GM21423 (cell line): ENCODE measurements around the gene NUDT7.

Source experiments
- ATAC-seq: cut with Tn5 transposase; IDR thresholded peaks from one replicate; pipeline ENCODE4 v1.9.1; 2021; ENCODE audit warnings: mild to moderate bottlenecking, moderate library complexity; ENCODE audit not compliant: unreplicated experiment

Gene NUDT7

GRCh38 chr16:77723108-77723514 lies 797 bp downstream of the NUDT7 start:
- ATAC-seq = peak; percentile 6

GRCh38 chr16:77724174-77724573 lies 1.9 kb downstream of the NUDT7 start:
- no peak for ATAC-seq

DNA sequence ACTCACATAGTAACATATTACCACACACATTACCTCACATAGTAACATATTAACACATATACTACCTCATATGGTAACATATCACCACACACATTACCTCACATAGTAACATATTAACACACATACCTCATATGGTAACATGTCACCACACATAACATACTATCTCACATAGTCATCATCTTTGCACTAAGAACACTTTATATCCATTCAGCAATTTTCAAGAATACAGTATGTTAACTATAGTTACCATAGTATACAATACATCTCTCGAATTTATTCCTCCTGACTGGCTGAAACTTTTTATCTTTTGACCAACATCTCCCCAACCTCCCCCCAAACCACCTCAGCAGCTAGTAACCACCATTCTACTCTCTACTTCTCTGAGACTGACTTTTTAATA lies 7.6 kb downstream of the NUDT7 start:
- ATAC-seq = no peak

GRCh38 chr16:77732241-77732946 lies 10.1 kb downstream of the NUDT7 start:
- no peak for ATAC-seq

DNA sequence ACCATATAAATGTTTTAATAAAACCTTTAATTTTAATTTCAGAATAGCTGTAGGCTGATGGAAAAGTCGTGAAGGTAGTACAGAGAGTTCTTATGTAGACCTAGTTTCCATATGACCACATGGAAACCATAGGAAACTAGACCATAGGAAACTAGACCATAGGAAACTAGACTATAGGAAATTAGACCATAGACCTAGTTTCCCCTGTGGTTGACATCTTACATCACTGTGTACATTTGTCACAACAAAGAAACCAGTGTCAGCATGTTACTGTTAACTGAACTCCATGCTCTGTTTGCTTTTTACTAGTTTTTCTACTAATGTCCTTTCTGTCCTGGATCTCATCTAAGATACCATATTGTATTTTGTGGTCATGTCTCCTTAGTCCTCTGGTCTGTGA lies 14.6 kb downstream of the NUDT7 start:
- no peak for ATAC-seq

GRCh38 chr16:77738706-77739558 lies 16.6 kb downstream of the NUDT7 start:
- no peak for ATAC-seq

DNA sequence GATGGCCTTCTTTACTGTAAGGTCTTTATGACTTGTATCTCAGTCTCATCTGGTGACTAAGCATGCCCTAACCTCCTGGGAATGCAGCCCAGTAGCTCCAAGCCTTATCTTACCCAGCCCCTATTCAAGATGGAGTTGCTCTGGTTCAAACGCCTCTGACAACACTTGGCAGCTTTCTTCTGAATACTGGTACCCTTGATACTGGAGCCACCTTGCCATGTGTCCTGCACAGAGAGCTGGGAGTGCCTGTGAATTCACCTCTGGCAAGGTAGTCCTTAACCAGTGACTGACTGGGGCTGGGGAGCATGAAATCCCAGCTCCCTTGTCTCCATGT lies 17.2 kb downstream of the NUDT7 start:
- ATAC-seq = no peak

- no peak for ATAC-seq
Observed at GRCh38 chr16:77744141-77744540, 21.8 kb downstream of the NUDT7 start.

DNA sequence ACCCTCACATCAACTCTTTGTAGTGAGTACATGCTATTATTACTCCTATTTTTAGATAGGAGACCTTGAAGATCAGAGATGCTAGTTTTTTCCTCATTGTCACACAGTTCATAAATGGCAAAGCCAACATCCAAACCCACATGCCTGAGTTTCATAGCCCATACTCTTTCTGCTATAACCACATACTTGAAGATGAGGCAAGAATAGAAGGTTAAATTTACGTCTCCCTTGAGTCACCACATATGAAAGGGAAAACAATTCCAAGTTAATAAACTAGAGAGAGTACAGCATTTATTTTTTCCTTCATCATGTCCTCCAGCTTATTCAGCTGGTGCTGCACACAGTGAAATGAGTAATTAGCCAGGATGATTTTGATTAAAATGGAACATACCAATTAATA lies 23.7 kb downstream of the NUDT7 start:
- ATAC-seq = no peak

DNA sequence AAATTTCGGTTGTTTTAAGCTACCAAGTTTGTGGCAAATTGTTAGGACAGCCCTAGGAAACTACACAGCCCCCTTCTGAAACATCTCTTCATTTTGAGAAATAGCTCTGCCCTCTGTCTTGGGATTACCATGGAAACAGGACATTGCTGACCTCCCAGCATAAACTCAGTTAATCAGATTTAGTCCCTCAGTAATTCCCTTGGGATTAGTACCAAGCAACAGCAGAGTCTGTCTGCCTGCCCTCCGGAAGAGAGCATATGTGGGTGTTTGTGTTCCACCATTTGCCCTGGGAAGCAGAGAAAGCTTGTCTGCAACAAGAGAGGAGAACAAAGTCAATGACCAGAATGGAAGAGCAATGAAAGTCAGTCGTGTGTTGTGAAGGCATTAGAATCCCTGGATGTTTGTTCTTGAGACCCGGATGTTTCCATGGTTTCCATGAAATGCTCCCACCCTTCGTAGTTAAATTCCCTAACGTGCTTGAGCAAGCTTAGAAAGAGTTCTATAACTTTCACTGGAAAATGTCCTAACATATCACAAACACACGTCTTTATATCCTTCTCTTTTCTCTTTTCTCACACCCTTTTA lies 26.2 kb downstream of the NUDT7 start:
- ATAC-seq = no peak

DNA sequence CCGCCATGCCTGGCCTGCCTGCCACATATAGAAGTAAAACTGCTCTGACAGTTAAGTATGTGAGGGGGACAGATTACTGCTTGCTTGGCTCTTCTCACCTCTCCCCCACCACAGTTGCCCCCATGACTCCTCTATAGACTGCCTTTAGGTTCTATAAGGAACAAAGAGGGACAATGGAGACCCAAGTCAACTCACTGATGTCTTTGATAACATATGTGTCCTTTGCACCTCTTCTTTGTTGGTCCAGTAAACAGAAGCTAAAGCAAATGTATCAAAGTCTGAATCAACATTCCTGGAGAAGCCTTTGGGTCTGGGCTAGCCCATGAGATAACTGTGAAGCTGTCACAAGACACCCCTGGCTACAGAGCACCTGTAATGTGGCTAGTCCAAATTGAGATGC lies 27.1 kb downstream of the NUDT7 start:
- ATAC-seq = no peak

DNA sequence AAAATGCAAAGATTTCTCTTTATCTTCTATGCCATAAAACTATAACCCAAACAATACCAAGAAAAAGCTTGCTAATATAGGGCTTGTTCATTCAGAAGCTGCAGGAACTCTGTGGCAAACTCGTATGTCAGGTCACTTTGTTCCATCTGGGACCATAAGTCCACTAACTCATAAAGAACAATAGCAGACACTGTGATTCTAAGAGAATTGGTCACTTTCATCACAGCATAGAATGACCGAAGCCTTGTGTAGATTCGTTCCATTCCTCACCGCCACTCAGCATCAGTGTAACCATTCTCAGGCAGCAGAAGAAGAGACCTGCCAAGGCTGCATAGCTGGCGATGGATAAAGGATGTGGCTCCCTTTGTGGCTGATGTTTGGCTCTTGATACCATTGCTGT lies 35.7 kb downstream of the NUDT7 start:
- ATAC-seq = no peak

DNA sequence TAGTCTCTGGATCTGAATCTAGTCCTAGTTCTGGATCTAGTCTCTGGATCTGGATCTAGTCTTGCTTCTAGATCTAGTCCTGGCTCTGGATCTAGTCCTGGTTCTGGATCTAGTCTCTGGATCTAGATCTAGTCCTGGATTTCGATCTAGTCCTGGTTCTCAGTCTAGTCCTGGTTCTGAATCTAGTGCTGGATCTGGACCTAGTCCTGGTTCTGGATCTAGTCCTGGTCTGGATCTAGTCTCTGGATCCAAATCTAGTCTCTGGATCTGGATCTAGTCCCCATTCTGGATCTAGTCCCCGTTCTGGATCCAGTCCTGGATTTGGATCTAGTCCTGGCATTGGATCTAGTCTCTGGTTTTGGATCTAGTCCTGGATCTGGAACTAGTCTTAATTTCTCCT lies 36.2 kb downstream of the NUDT7 start:
- ATAC-seq = no peak

DNA sequence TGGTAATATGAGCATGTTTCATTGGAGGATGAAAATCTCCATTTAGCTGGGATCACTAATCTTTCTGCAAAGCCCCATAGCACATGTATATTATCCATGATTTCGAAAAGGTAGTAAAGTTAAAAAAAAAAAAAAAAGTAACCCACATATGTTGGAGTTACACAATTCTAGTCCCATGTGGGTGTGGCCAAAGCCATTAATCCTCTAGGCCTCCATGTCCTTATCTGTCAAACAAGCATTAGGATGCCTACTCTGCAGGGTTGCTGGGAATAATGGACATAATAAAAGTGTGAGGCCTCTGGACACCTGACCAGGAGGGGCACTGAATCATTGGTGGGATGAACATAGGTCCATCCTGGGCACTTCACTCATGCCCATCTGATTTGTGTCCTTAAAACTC lies 36.9 kb downstream of the NUDT7 start:
- ATAC-seq = no peak

DNA sequence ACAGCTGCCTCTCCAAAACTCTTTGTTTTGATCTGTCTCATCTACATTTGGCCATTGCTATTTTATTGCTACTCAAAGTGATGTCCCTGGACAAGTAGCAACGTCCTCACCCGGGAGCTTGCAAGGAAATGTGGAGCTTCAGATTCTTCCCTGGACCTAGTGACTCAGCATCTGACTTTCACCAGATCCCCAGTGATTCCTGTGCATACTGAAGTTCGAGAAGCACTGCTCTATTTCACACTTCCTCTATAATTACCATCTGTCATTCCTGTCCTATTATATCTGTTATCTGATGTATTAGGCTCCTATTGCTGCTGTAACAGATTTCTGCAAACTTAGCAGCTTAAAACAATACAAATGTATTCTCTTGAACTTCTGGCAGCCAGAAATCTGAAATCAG lies 37.5 kb downstream of the NUDT7 start:
- ATAC-seq = no peak

DNA sequence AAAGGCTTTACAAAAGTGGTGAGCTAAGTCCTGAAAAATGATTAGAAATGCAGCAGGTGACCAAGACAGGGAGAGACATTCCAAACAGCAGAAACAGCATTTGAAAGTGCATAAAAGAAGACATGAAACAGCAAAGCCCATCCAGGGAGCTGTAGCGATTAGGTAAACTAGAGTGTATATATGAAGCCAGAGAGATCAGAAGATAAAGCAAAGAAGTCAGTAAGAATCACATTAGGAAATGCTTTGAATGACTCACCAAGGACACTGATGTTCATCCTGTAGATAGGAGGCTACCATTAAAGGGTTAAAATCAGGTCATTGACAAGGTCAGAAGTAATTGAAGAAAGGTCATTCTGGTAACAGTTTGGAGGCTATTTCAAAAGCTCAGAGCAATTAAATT lies 38.5 kb downstream of the NUDT7 start:
- no peak for ATAC-seq

- no peak for ATAC-seq
Observed at GRCh38 chr16:77761204-77761603, 38.9 kb downstream of the NUDT7 start.

GRCh38 chr16:77762262-77762661 lies 39.9 kb downstream of the NUDT7 start:
- no peak for ATAC-seq

DNA sequence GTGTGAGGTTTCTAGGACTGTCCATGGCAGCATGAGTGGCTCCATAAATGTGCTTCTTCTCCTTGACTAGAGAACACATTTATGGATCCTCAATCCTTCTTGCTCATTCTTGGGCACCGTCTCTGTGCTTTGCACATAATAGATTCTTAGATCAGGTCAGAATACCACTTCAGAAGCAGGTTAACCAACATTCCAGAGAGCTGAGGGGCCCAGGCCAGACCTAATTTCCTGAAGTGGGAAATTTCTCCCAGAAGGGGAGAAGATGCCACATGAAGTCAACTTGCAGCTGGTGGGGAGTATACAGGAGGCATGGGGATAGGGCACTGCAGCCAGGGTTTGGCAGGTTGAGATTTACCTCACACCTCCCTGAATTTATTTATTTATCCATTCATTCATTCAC lies 41.7 kb downstream of the NUDT7 start:
- no peak for ATAC-seq

DNA sequence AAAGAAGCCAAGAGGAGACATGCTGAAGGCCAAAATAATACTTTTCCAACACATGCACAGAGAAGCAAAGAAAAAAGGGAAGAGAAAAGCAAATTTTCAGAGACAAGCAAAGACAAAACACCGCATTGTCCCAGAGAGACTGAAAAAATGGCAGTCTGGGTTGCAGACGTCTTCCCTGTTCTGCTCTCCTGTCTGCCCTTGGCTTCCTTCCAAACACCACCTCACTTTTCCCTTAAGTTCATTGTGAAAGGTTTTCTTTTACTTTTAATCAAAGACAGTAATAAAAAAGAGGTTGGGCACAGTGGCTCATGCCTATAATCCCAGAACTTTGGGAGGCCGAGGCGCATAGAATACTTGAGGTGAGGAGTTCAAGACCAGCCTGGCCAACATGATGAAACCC lies 44.9 kb downstream of the NUDT7 start:
- no peak for ATAC-seq

- no peak for ATAC-seq
Observed at GRCh38 chr16:77767826-77768225, 45.5 kb downstream of the NUDT7 start.
